Measurements from ENCODE around the gene MXD1. TPM values are rescaled to one million over a fixed set of nuclear protein-coding genes. Genes with fewer than 3 reads are reported as not detected.

MXD1 gene
- total and polyA plus RNA-seq, 4 donors = 1.4 to 8.5 (median 5.8) TPM

GRCh38 chr2:69989441-69990105 lies 74.7 kb downstream of the MXD1 start (continued):
- no peak for TF ChIP-seq REST (IDR thresholded peaks at IDR 0.05)
- no peak for TF ChIP-seq HNF4G (IDR thresholded peaks at IDR 0.05)

Small RNA genes within 50 kb of the gene (small RNA-seq; reads per million reads assigned to genes)
- not detected for gene RPL23AP92

Other genes starting within 250 kb of the MXD1 start
- gene ANXA4, start 173.0 kb upstream of the MXD1 start, total RNA-seq = 10 to 100 TPM; 17.6 to 48.9 TPM
- gene ANXA4, start 173.0 kb upstream of the MXD1 start, polyA plus RNA-seq = 100 to 1,000 TPM in 1 of 2 donors, 10 to 100 TPM in 1; 69.9 to 135 TPM
- gene GMCL1, start 85.4 kb upstream of the MXD1 start, total RNA-seq = 10 to 100 TPM in 1 of 2 donors, 1 to 10 TPM in 1; 7.7 to 11.2 TPM
- gene GMCL1, start 85.4 kb upstream of the MXD1 start, polyA plus RNA-seq = 1 to 10 TPM; 5.0 to 6.3 TPM
- gene SNRNP27, start 21.2 kb upstream of the MXD1 start, total RNA-seq = 10 to 100 TPM; 16.8 to 19.7 TPM
- gene SNRNP27, start 21.2 kb upstream of the MXD1 start, polyA plus RNA-seq = 10 to 100 TPM; 20.4 to 28.7 TPM
- under 1 TPM; 0.19 to 0.75 TPM for gene ASPRV1, start 46.5 kb downstream of the MXD1 start, total RNA-seq
- gene ASPRV1, start 46.5 kb downstream of the MXD1 start, polyA plus RNA-seq = under 1 TPM; 0.21 to 0.25 TPM
- 10 to 100 TPM; 64.0 to 87.9 TPM for gene PCBP1, start 172.4 kb downstream of the MXD1 start, total RNA-seq
- gene PCBP1, start 172.4 kb downstream of the MXD1 start, polyA plus RNA-seq = 100 to 1,000 TPM in 1 of 2 donors, 10 to 100 TPM in 1; 88.0 to 202 TPM

All from liver (tissue), 6 donors.